DOHH2 (cell line): Measurements from ENCODE around the gene ZNFX1.

Experiments used
- EZH2phosphoT487 ChIP-seq: fragments of 200-600 bp; sonication (generic); IDR thresholded peaks from 2 replicates; pipeline ENCODE4 v1.6.1; 2017; ENCODE audit warnings: borderline replicate concordance, mild to moderate bottlenecking, antibody characterized with exemption, low read length, moderate library complexity, mixed read lengths
- TF ChIP-seq, protein P1 (sequence below): fragments of 200-600 bp; sonication (generic); IDR thresholded peaks from one replicate; pipeline ENCODE4 v1.5.1; 2014; ENCODE audit warnings: antibody characterized with exemption, mild to moderate bottlenecking, low read depth, low read length; ENCODE audit not compliant: poor library complexity, severe bottlenecking

DNA sequence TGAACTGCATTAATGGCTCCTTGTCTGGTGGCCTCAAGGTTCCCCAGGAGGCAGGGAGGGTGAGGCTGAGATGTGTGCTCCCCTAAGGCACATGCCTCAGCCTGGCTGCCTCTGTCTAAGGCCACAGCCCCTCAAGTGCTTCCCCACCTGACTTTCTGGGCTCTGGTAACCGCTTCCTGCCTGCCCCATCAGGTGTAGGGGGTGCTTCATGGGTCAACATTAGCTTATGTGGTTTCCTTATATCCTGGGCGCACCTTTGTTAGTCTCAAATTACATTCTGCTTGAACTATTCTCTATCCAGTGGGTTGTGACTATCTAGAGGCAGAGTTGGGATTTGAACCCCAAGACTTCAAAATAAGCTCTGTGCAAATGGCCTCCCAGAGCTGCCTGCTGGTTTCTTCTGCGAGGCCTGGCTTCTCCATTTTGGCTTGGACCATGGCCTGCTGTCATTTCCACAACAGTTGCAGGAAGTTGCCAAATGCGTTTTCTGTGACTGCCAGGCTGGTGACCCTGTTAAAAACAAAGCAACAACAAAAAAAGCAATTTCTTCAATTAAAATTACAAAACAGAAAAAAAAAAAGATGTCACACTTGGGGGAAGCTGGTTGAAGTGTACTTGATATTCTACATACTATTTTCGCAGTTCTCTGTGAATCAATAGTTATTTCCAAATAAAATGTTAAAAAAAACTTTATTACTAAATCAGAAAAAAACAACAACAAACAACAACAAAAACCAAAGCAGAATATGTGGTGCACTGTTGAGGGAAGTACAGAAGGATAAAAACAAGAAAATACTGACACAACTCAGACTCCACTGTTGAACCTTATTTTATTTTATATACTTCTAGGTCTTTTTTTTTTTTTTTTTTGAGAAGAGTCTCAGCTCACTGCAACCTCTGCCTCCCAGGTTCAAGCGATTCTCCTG is 20.0 kb upstream of the ZNFX1 start:
- TF ChIP-seq, protein P1, sequence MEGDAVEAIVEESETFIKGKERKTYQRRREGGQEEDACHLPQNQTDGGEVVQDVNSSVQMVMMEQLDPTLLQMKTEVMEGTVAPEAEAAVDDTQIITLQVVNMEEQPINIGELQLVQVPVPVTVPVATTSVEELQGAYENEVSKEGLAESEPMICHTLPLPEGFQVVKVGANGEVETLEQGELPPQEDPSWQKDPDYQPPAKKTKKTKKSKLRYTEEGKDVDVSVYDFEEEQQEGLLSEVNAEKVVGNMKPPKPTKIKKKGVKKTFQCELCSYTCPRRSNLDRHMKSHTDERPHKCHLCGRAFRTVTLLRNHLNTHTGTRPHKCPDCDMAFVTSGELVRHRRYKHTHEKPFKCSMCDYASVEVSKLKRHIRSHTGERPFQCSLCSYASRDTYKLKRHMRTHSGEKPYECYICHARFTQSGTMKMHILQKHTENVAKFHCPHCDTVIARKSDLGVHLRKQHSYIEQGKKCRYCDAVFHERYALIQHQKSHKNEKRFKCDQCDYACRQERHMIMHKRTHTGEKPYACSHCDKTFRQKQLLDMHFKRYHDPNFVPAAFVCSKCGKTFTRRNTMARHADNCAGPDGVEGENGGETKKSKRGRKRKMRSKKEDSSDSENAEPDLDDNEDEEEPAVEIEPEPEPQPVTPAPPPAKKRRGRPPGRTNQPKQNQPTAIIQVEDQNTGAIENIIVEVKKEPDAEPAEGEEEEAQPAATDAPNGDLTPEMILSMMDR: no peak
- TF ChIP-seq EZH2phosphoT487: no peak
